ENCODE measurements around the gene DAAM1. TPM values are rescaled to one million over a fixed set of nuclear protein-coding genes. Genes with fewer than 3 reads are reported as not detected.
A peak's percentile ranks its signal among the peaks of the same experiment; 100 is the strongest.

Gene DAAM1
- total RNA-seq, 2 experiments from 2014 or later: 8.3 to 10.5 TPM

- H3K9me3 Mint-ChIP-seq: peaks cover 14% of the 10 kb centered on the region
- intact Hi-C loops (cut with micrococcal nuclease): no loop called here
- DNase-seq: no peak
- POLR2A ChIA-PET: no interaction called here
- CTCF ChIA-PET: interaction anchor here (0.6 kb wide), 1 partner anchor 251 kb away, joined by 3 read pairs; no protein-coding TSS in a partner anchor
- no peaks in the 10 kb centered on the region for H3K4me1 Mint-ChIP-seq (ENCODE audit: low read depth)
- peaks cover 24% of the 10 kb centered on the region for H3K36me3 Mint-ChIP-seq
- H3K27ac Mint-ChIP-seq: no peak overlapping the region
- no peak overlapping the region for H3K4me3 Mint-ChIP-seq
- no peaks in the 10 kb centered on the region for H3K27me3 Mint-ChIP-seq
These were observed 93.9 kb downstream of the DAAM1 start for GRCh38 chr14:59282378-59282765.

DNA sequence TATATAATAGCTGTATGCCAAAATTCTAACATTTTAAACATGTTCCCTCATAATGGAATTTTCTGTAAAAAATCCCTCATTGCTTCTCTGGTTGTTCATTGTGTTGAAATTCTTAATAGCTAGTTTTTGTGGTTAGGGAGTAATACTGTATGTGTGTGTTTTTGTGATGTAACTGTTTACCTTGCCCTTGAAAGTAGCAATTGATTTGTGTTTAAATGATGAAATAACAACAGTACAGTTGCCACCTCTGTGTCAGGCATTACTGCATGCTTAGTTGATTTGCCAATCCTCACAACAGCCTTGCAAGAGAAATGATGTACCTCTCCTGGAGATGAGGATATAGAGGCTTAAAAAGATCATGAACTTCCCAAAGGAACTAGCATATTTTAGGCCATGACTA is 94.9 kb downstream of the DAAM1 start:
- Mint-ChIP-seq H3K4me1 (ENCODE audit: low read depth) (peaks cover 1% of the 10 kb centered on the region), H3K27me3 (no peaks in the 10 kb centered on the region), H3K4me3 (no peak overlapping the region), H3K27ac (no peak overlapping the region), H3K9me3 (peaks cover 14% of the 10 kb centered on the region), H3K36me3 (peaks cover 22% of the 10 kb centered on the region)
- intact Hi-C loops (cut with micrococcal nuclease): no loop called here
- CTCF ChIA-PET: no interaction called here
- no peak for DNase-seq
- POLR2A ChIA-PET: no interaction called here

- H3K27ac Mint-ChIP-seq: no peak overlapping the region
- H3K36me3 Mint-ChIP-seq: peaks cover 19% of the 10 kb centered on the region
- peaks cover 14% of the 10 kb centered on the region for H3K9me3 Mint-ChIP-seq
- H3K4me1 Mint-ChIP-seq (ENCODE audit: low read depth): peaks cover 4% of the 10 kb centered on the region
- intact Hi-C loops (cut with micrococcal nuclease): no loop called here
- no peak overlapping the region for H3K4me3 Mint-ChIP-seq
- ChIA-PET CTCF (interaction anchor here (0.6 to 0.7 kb wide), 2 partner anchors 11 to 32 kb away, joined by 3 to 4 read pairs; no protein-coding TSS in a partner anchor), POLR2A (no interaction called here)
- DNase-seq: no peak
- no peaks in the 10 kb centered on the region for H3K27me3 Mint-ChIP-seq
These were observed 95.6 kb downstream of the DAAM1 start for GRCh38 chr14:59284059-59284458.

- DNase-seq: no peak
- peaks cover 22% of the 10 kb centered on the region for H3K36me3 Mint-ChIP-seq
- no peak overlapping the region for H3K27ac Mint-ChIP-seq
- CTCF ChIA-PET: no interaction called here
- H3K4me1 Mint-ChIP-seq (ENCODE audit: low read depth): peaks cover 10% of the 10 kb centered on the region
- intact Hi-C loops (cut with micrococcal nuclease): no loop called here
- no peak overlapping the region for H3K4me3 Mint-ChIP-seq
- no peaks in the 10 kb centered on the region for H3K27me3 Mint-ChIP-seq
- H3K9me3 Mint-ChIP-seq: no peaks in the 10 kb centered on the region
- POLR2A ChIA-PET: no interaction called here
These were observed 103.6 kb downstream of the DAAM1 start for GRCh38 chr14:59292028-59292427.

DNA sequence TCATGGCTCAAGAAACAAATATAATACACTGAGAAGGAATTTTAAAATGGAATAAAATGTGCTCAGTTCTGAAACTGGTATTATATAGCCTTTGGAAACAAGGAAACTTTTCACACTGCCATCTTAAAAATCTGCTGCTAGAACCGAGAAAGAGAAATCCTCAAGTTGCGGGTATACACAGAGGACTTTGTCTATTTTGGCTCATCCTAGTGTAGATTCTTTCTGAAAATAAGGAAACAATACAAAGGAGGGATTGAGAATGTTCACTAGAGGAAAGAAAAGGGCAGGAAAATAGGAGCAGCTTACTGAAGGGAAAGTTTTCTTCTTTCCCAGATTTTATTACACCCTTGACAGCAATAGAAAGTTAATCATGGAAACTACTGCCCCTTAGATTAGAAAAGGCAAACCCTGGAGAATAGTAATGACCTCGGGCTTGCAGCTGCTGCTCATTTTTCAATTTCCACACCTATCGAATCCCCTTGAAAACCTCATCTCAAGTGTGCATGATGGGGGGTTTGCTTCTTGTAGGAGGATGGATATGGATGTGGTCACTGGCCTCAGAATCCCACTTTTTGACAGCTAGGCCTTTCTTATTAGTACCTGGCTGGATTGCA is 104.6 kb downstream of the DAAM1 start:
- CTCF ChIA-PET: no interaction called here
- Mint-ChIP-seq H3K4me3 (no peak overlapping the region), H3K27ac (no peak overlapping the region), H3K4me1 (ENCODE audit: low read depth) (peaks cover 15% of the 10 kb centered on the region), H3K9me3 (no peaks in the 10 kb centered on the region), H3K36me3 (peaks cover 22% of the 10 kb centered on the region), H3K27me3 (no peaks in the 10 kb centered on the region)
- POLR2A ChIA-PET: no interaction called here
- intact Hi-C loops (cut with micrococcal nuclease): no loop called here
- no peak for DNase-seq

- H3K9me3 Mint-ChIP-seq: no peaks in the 10 kb centered on the region
- H3K4me3 Mint-ChIP-seq: no peak overlapping the region
- H3K4me1 Mint-ChIP-seq (ENCODE audit: low read depth): peaks cover 11% of the 10 kb centered on the region
- ChIA-PET POLR2A (no interaction called here), CTCF (interaction anchor here (0.5 to 0.7 kb wide), 3 partner anchors 10 to 144 kb away, joined by 3 to 4 read pairs (median 3); no protein-coding TSS in a partner anchor)
- H3K27ac Mint-ChIP-seq: no peak overlapping the region
- H3K36me3 Mint-ChIP-seq: peaks cover 22% of the 10 kb centered on the region
- intact Hi-C loops (cut with micrococcal nuclease): no loop called here
- no peak for DNase-seq
- no peaks in the 10 kb centered on the region for H3K27me3 Mint-ChIP-seq
These were observed 105.6 kb downstream of the DAAM1 start for GRCh38 chr14:59293935-59294661.

DNA sequence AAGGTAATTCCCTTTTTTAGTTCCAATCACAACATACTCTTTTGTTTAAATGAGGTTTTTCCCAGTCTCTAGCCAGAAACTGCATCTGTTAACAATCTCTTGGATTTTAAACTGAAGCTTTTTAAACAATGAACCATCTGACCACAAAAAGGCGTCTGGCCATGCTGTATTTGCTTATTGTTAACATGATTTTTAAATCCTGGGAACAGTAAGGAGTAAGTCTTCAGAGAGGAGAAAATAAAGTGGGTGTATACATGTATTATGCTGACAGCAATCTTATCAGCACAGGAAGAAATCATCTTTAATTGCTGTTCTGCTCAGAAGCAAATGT is 106.2 kb downstream of the DAAM1 start:
- ChIA-PET CTCF (interaction anchor here (0.5 to 0.7 kb wide), 3 partner anchors 10 to 143 kb away, joined by 3 to 4 read pairs (median 3); no protein-coding TSS in a partner anchor), POLR2A (no interaction called here)
- peaks cover 11% of the 10 kb centered on the region for H3K4me1 Mint-ChIP-seq (ENCODE audit: low read depth)
- H3K9me3 Mint-ChIP-seq: no peaks in the 10 kb centered on the region
- no peak overlapping the region for H3K27ac Mint-ChIP-seq
- DNase-seq: no peak
- no peaks in the 10 kb centered on the region for H3K27me3 Mint-ChIP-seq
- intact Hi-C loops (cut with micrococcal nuclease): no loop called here
- peaks cover 22% of the 10 kb centered on the region for H3K36me3 Mint-ChIP-seq
- no peak overlapping the region for H3K4me3 Mint-ChIP-seq

DNA sequence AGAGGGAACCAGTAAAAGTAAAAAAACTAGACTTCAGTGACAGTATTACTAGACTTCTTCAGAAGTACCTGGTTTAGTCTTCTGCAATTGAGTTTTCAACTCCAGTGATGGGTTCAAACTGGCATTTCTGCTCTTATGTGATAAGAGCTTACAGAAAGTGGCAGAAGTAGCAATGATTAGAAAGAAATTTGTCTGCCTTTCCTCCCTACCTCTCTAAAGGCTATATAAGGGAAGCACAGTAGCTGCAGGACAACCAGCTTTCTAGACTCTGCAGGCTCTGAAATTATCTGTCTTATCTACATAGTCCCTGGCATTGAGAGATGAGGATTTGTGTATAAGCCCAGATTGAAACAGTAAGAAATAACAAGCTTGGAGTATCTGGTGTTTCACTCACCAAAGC is 107.5 kb downstream of the DAAM1 start:
- Mint-ChIP-seq H3K27me3 (no peaks in the 10 kb centered on the region), H3K4me1 (ENCODE audit: low read depth) (peaks cover 16% of the 10 kb centered on the region), H3K9me3 (no peaks in the 10 kb centered on the region), H3K27ac (no peak overlapping the region), H3K36me3 (peaks cover 20% of the 10 kb centered on the region), H3K4me3 (no peak overlapping the region)
- intact Hi-C loops (cut with micrococcal nuclease): no loop called here
- no peak for DNase-seq
- ChIA-PET POLR2A (no interaction called here), CTCF (no interaction called here)

DNA sequence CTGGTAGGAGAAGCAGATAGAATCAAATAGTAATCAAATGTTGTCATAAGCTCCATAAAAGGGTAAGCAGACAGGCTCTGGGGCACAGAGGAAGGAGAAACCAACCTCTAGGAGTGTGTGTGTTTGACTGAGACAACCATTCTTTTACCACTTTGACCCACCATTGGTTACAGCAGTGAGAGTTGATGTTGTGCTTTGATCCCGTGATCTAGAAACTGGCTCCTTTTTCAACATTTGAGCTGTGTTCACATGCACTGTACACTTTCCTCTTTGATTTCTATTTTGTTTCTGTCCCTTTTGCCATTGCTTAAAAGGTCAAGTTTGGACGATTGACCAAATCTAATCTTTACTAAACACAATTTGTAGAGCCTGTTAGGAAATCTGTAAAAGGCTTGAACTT is 108.0 kb downstream of the DAAM1 start:
- CTCF ChIA-PET: no interaction called here
- intact Hi-C loops (cut with micrococcal nuclease): no loop called here

DNA sequence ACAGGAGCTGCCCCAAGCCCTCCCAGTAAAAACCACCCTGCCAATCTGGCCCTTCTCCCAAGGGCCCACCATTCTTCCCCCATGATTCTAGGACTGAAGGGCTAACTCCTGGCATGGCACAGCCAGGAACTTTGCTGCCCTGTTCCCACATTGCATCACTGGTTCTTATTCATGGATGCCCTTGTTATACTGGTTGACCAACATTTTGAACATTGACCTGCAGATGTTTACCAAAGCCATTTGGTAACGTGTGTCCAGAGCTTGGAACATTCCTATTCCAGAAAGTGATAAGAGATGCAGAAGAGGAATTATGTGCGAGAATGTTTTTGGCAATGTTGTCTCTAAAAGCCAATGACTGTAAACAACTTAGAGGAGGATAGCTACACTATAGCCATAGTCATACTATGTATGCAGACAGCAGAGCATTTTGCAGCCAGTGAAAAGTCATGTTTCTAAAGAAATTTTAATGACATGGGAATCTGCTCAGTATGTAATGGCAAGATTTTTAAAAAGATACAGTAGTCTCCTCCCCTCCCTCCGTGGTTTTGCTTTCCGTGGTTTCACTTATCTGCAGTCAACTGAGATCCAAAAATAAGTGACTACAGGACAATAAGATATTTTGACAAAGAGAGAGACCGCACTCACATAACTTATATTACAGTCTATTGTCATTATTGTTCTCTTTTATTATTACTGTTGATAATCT is 108.8 kb downstream of the DAAM1 start:
- H3K9me3 Mint-ChIP-seq: no peaks in the 10 kb centered on the region
- no peak overlapping the region for H3K27ac Mint-ChIP-seq
- no peaks in the 10 kb centered on the region for H3K27me3 Mint-ChIP-seq
- H3K4me1 Mint-ChIP-seq (ENCODE audit: low read depth): peaks cover 23% of the 10 kb centered on the region
- no peak overlapping the region for H3K4me3 Mint-ChIP-seq
- DNase-seq: no peak
- intact Hi-C loops (cut with micrococcal nuclease): no loop called here
- ChIA-PET CTCF (no interaction called here), POLR2A (no interaction called here)
- H3K36me3 Mint-ChIP-seq: peaks cover 10% of the 10 kb centered on the region

More for the DNA sequence above, 108.0 kb downstream of the DAAM1 start:
- H3K9me3 Mint-ChIP-seq: no peaks in the 10 kb centered on the region
- no peaks in the 10 kb centered on the region for H3K27me3 Mint-ChIP-seq
- H3K36me3 Mint-ChIP-seq: peaks cover 17% of the 10 kb centered on the region
- no peak for DNase-seq
- H3K4me1 Mint-ChIP-seq (ENCODE audit: low read depth): peaks cover 21% of the 10 kb centered on the region
- no peak overlapping the region for H3K27ac Mint-ChIP-seq
- POLR2A ChIA-PET: no interaction called here
- no peak overlapping the region for H3K4me3 Mint-ChIP-seq

DNA sequence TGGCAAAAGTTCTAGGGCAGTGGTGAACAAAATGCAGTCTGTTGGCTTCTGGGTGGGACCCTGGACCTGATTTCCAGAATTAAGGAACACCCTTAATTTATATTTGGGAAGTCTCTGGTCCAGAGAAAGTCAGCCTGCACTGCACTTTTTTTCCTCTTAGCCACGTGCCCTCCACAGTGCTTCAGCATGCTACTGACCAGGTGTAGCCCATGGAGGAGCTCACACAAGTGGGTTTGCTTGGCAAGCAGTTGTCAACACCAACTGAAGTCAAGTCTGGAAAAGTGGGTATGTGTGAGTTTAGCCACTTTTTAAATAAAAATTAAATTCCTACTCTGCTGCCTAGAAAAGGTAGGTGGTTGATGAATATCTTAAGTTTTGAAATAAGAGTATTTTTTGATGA is 111.3 kb downstream of the DAAM1 start:
- no peaks in the 10 kb centered on the region for H3K9me3 Mint-ChIP-seq

GRCh38 chr14:59301354-59301753 is 112.9 kb downstream of the DAAM1 start:
- Mint-ChIP-seq H3K4me1 (ENCODE audit: low read depth) (peaks cover 20% of the 10 kb centered on the region), H3K27me3 (no peaks in the 10 kb centered on the region), H3K4me3 (no peak overlapping the region), H3K36me3 (no peaks in the 10 kb centered on the region), H3K9me3 (no peaks in the 10 kb centered on the region), H3K27ac (no peak overlapping the region)
- peak; percentile 47 for DNase-seq
- POLR2A ChIA-PET: no interaction called here
- intact Hi-C loops (cut with micrococcal nuclease): loop anchor here (10.0 kb wide), 1 partner anchor 117 kb away; the partner anchor contains the start of gene DAAM1
- CTCF ChIA-PET: no interaction called here

More for the DNA sequence above, 111.3 kb downstream of the DAAM1 start:
- H3K27me3 Mint-ChIP-seq: no peaks in the 10 kb centered on the region
- no peak overlapping the region for H3K27ac Mint-ChIP-seq
- ChIA-PET CTCF (no interaction called here), POLR2A (no interaction called here)
- H3K4me1 Mint-ChIP-seq (ENCODE audit: low read depth): peaks cover 23% of the 10 kb centered on the region
- no peak for DNase-seq
- H3K36me3 Mint-ChIP-seq: no peaks in the 10 kb centered on the region
- H3K4me3 Mint-ChIP-seq: no peak overlapping the region
- intact Hi-C loops (cut with micrococcal nuclease): loop anchor here (2.0 to 10.0 kb wide), 2 partner anchors 25 to 115 kb away; partner anchors contain the start of gene DAAM1
